NCI-H82 (cell line): ENCODE data around the gene RIMKLA.

Source experiments
- DNase-seq: peaks from one replicate; lab custom pipeline; 2025; lab: John Stamatoyannopoulos, UW

The RIMKLA gene

DNA sequence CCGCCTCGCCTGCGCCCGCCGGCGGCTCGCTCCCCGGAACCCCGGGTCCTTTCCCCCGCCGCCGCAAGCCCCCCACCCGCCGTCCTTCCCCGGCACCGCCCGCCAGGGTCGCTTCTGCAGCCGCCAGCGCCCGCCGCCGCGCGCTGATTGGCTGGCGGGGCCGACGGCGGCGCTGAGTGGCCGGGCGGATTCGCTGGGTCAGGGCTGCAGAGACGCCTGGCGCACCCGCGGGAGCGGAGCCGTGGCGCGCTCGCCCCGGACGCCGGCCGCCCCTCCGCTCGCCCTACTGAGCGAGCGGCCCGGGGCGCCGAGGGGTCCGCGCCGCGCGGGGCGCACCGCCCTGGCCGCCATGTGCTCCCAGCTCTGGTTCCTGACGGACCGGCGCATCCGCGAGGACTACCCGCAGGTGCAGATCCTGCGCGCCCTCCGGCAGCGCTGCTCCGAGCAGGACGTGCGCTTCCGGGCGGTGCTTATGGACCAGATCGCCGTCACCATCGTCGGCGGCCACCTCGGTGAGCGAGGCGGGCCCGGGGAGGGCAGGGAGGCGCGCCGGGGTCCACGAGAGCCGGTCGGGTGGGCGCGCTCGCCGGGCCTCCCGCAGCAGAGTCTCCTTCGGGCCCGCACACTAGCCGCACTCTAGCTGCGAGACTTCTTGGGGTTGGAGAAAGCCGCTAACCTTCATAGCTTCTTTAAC lies at the start of gene RIMKLA:
Gene RIMKLA, plus strand, starts transcription at position 207 of the 694 bp plus-strand sequence. Its CDS starts 143 bp downstream, at position 350.
- peak; percentile 87 for DNase-seq

DNA sequence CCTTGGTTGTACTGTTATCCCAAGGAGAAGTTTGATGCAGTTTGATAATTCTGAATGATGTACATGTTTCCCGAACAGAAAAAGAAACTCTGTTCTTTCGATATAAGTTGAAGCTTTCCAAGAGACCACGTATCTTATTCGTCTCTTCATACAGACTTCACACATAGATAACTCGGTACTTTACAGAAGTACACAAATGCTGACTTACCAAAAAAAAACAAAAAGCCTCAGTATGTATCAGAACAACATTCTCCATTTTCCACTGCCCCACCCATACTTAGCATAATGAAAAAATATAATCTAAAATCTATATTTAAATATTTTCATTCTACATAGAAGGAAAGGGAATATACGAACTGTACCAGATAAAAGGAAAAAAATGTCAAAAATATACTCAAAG lies 47.7 kb upstream of the RIMKLA start:
- no peak for DNase-seq

DNA sequence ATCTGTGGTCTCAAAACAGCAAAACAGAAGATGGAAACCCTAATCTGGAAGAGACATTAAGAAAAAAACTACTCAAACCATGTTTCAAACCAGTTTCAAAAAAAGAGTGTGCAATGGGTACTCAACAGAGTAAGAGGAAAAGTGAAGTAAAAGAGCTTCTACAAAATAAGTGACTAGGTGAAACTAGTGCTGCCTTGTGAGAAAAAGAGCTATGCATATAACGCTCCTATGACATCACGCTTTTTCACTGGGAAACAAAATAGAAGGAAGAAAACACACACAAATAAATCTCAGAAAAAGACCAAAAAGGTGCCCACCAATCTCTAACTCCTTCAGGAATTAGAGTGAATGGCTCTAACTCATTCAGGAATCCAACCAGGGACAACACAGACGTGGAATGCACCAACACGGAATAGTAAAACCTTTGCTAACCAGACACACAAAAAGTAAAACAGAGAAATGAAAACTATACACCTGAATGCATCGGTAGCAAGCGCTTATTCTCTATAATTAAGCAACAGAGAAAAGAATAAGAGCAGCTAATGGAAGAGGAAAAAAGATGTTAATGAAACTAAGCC lies 46.8 kb upstream of the RIMKLA start:
- peak; percentile 50 for DNase-seq

DNA sequence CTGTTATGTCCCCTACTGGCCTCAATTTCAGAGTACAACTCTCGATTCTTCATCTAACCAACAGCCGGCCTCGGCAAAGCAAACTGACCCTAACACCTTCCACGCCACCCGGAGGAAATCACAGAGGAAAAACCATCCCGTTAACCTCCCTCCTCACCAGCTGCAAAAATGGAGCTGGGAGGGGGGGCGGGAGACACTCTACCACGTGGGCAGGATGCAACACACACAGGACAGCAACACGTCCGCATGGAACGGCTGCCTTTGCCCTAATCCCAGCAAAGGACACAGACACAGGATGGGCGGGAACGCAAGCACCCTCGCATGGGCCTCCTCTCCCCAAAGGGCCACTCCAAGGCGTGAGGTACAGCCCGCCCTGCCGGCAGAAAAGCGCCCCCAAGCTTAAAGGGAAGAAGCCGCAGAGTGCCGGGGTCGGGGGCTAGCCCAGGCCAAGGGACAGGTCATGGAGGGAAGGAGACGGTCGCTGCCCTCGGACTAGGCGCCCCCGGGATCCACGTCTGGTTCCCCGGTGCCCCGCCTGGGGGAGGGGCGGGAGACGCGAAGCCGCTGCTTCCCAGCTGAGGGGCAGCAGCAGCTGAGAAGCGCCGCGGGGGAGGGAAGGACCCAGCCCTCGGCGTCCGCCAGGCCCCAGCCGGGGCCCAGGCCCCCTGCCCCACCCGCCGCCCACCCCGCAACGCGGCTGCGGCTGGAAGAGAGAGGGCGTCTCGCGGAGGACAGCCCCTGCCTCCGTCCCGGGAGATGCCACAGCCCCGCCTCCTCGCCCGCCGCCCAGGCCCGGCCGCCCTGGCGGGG lies 46.1 kb upstream of the RIMKLA start:
- peak; percentile 93 for DNase-seq

GRCh38 chr1:42335050-42335808 lies 45.4 kb upstream of the RIMKLA start, which contains the start of gene FOXJ3:
Gene FOXJ3 (minus strand): TSS chr1:42335235. CDS start chr1:42311093, 24,142 bp downstream.
- DNase-seq, result peak; percentile 97

- DNase-seq, result peak; percentile 59
These were observed 44.6 kb upstream of the RIMKLA start for GRCh38 chr1:42335809-42336518.

- DNase-seq, result peak; percentile 25
These were observed 43.6 kb upstream of the RIMKLA start for GRCh38 chr1:42336978-42337377.

DNA sequence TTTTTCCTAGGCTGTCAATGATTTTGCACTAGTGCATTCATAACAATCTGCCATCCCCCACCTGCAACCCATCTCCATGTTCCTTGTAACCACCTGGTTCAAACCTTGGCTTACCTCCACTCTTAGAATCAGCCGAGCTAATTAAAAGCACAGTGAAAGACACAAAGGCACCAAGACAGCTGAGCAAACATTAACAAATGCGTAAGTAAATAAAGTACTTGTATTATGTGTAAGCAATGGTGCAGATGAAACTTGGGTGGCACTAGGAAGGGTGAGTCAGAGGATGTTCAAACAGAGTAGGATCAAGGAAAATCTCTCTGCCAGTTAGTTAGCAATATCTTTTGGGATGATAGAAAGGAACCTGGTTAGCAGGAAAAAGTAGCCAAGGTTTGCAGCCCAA lies 40.5 kb upstream of the RIMKLA start:
- DNase-seq, result peak; percentile 89

DNA sequence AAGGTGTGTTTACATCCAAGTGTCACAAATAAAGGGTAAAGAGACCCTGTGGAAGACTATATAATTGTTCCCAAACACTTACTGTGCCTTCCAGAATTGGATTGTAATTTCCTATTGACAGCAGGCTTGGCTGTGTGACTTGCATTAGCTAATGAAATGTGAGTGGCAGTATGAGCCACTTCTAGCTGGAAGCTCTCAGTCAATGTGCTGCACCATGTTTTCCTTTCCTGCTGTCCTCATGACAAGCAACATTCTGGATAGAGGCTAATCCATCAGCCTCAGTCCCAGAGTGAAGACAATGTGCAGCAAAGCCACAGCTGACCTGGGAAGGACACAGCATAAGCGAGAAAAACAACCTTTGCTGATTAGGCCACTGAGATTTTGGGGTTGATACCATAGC lies 39.7 kb upstream of the RIMKLA start:
- peak; percentile 93 for DNase-seq

GRCh38 chr1:42343049-42343448 lies 37.5 kb upstream of the RIMKLA start:
- no peak for DNase-seq

- DNase-seq, result peak; percentile 28
These were observed 32.1 kb upstream of the RIMKLA start for GRCh38 chr1:42348498-42348897.

DNA sequence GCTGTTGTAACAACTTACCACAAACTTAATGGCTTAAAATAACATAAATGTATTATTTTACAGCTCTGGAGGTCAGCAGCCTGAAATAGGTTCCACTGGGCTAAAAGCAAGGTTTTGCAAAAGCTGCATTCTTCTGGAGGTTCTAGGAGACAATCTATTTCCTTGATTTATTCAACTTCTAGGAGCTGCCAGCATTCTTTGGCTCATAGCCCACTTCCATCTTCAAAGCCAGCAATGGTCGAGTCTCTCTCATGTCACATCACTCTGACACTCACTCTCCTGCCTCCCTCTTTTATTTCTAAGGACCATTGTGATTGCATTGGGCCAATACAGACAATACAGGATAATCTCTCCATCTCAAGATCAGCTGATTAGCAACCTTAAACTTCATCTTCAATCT lies 30.5 kb upstream of the RIMKLA start:
- DNase-seq, result no peak

GRCh38 chr1:42358791-42359190 lies 21.8 kb upstream of the RIMKLA start:
- DNase-seq, result no peak

- DNase-seq, result no peak
These were observed 21.1 kb upstream of the RIMKLA start for GRCh38 chr1:42359466-42359865.

- no peak for DNase-seq
These were observed 16.5 kb upstream of the RIMKLA start for GRCh38 chr1:42364089-42364488.

DNA sequence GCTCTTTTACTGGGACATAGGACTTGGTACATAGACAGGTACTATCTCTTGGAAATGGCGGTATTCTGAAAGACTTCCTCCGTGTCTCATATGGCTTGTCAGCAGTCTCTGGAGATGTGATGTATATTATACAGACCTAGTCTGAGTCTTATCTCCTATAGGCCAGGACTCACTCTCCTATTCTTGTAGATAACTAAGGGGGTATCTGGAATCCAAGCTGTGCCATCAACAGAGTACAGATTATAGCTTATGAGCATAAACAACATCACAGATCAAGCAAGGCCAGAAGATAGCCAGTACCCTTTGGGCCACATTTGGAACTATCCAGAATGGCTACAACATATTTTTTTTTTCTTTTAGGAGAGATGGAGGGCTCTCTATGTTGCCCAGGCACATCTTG lies 16.1 kb upstream of the RIMKLA start:
- no peak for DNase-seq

DNA sequence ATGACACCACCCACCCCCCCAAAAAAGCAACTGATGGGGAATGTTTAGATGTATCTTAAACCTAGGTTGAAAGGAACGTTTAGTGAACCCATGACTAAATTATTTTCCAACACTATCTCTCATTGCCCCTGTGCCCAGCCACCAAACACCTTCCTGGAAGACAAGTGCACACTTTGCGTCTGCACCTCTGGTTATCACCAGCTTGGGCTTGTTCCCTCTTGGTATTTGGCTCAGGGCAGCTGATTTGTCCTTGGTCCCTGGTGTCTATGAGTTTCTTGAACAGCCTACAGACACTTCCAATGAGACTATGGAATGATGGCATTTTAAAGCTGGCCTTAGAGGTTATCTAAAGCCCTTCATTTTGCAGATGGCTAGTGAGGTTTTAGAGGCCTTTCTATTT lies 15.5 kb upstream of the RIMKLA start:
- no peak for DNase-seq

GRCh38 chr1:42368096-42368795 lies 12.3 kb upstream of the RIMKLA start:
- no peak for DNase-seq

GRCh38 chr1:42369471-42369870 lies 11.1 kb upstream of the RIMKLA start:
- no peak for DNase-seq

DNA sequence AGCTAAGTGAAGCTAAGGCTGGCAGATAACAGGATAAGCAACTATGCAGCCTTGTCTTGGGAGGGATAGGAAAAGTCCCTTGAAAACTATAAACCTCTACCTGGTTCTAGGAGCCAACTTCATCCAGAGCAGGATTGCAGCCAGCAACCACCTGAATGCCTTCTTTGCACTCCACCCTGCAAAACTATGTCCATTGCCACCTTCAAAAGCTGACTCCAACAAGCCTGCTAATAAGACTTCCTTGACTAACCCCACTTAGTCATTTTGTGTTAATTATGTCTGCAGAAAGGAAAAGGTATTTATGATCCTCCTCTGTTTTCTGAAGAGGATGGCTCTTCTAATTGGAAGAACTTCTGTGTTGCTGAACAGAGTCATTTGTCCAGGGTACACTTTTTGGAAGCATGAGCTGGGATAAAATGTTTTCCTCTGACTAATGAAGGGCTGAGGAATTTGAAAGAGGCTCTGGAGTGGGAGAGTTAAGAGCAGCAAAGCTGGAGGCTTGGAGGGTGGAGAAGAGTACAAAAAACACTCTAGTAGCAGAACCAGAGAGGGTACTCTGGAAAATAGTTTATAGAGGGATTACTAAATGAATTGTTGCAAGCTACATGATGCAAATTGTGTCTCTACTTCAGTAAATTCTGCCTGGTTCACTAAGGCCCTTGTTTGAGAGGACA lies 9.6 kb upstream of the RIMKLA start:
- DNase-seq, result no peak
